AG09309 (cell line): Measurements from ENCODE around the gene TRABD2B.

Experiments used
- DNase-seq: peaks from one replicate; pipeline ENCODE4 v3.0.0-alpha.2; 2010; ENCODE audit warnings: low read depth
- H3K4me3 ChIP-seq: 2 replicates; pipeline ENCODE4 v1.5.1; 2011; ENCODE audit warnings: mild to moderate bottlenecking, low read depth, low read length, moderate library complexity; ENCODE audit not compliant: control insufficient read depth
- CTCF ChIP-seq: IDR thresholded peaks from 2 replicates; pipeline ENCODE4 v1.5.1; 2011; ENCODE audit warnings: mild to moderate bottlenecking, low read depth, low read length, inconsistent platforms; ENCODE audit not compliant: insufficient read depth, control insufficient read depth; ENCODE audit errors: missing control alignments

Gene TRABD2B

GRCh38 chr1:47912756-47913155, 84.4 kb downstream of the TRABD2B start:
- no peak for DNase-seq
- no peak for TF ChIP-seq CTCF
- H3K4me3 ChIP-seq, result no peak overlapping the region

- no peak for DNase-seq
- no peak for TF ChIP-seq CTCF
- H3K4me3 ChIP-seq, result no peak overlapping the region
Measured at GRCh38 chr1:47911892-47912291, 85.3 kb downstream of the TRABD2B start.

- no peak for DNase-seq
- H3K4me3 ChIP-seq, result no peak overlapping the region
- no peak for TF ChIP-seq CTCF
Measured at GRCh38 chr1:47911424-47911823, 85.8 kb downstream of the TRABD2B start.

GRCh38 chr1:47908258-47908657, 88.9 kb downstream of the TRABD2B start:
- no peak for TF ChIP-seq CTCF

GRCh38 chr1:47907177-47907528, 90.0 kb downstream of the TRABD2B start:
- no peak for DNase-seq
- TF ChIP-seq CTCF, result no peak
- H3K4me3 ChIP-seq, result no peak overlapping the region

More at GRCh38 chr1:47908258-47908657, 88.9 kb downstream of the TRABD2B start:
- no peak for DNase-seq
- no peak overlapping the region for H3K4me3 ChIP-seq

GRCh38 chr1:47906527-47907176, 90.5 kb downstream of the TRABD2B start:
- no peak overlapping the region for H3K4me3 ChIP-seq
- DNase-seq, result no peak
- TF ChIP-seq CTCF, result no peak

- no peak for TF ChIP-seq CTCF
- no peak for DNase-seq
- H3K4me3 ChIP-seq, result no peak overlapping the region
Measured at GRCh38 chr1:47906009-47906432, 91.2 kb downstream of the TRABD2B start.
